ENCODE results near the gene LRRC14B. TPM values are rescaled to one million over a fixed set of nuclear protein-coding genes. Genes with fewer than 3 reads are reported as not detected.
"Not testable (repeated sequence)": the region's sequence is repeated elsewhere in the genome, so short reads cannot be mapped to it uniquely, and the experiment has no call there.

LRRC14B gene
- total RNA-seq, 4 donors from 2014 or later: not detected

DNA sequence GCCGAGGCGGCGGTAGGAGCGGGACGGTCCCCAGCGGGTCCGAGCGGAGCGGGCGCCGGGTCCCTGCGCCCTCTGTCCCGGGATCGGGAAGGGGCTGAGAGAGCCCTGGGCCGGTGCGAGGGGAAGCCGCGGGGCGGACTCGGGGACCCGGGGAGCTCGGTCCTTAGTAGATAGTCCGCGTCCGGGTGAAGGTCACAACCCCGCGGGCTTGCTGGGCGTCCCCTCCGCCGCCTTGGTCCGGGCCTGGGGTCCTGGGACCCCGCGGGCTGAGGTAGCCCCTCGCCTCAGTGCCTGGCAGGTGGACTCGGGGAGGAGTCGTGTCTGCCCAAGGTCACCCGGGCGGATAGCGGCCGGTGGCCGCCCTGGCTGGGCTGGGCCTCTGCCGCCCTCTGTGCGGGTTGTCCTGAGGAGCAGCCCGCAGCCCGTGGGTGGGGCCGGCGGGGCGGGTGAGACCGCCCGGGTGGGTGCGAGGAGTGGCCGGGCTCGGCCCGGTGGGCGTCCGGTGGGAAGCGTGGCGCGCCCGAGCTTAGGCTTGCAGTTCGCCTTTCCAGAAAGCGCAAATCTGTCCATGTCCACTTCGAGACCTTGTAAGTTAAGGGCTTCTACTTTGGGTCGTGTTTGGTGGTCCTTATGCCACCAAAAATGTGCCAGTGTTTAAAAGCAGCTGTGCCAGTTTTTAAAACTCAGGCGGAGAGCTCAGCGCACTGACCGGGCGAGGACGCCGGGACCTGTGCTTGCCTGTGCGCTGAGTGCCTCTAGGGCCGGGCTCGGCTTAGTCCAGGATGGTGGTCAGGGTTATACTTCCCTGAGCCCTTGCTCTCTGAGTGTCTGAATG is 27.4 kb downstream of the LRRC14B start:
- no peak for DNase-seq (ENCODE audit: low spot score in 2 of 2)
- TF ChIP-seq POLR2A (IDR thresholded peaks at IDR 0.05) (no peak), POLR2AphosphoS5 (IDR thresholded peaks at IDR 0.05) (no peak), EP300 (IDR thresholded peaks at IDR 0.05) (no peak)
- TF ChIP-seq, protein P1, sequence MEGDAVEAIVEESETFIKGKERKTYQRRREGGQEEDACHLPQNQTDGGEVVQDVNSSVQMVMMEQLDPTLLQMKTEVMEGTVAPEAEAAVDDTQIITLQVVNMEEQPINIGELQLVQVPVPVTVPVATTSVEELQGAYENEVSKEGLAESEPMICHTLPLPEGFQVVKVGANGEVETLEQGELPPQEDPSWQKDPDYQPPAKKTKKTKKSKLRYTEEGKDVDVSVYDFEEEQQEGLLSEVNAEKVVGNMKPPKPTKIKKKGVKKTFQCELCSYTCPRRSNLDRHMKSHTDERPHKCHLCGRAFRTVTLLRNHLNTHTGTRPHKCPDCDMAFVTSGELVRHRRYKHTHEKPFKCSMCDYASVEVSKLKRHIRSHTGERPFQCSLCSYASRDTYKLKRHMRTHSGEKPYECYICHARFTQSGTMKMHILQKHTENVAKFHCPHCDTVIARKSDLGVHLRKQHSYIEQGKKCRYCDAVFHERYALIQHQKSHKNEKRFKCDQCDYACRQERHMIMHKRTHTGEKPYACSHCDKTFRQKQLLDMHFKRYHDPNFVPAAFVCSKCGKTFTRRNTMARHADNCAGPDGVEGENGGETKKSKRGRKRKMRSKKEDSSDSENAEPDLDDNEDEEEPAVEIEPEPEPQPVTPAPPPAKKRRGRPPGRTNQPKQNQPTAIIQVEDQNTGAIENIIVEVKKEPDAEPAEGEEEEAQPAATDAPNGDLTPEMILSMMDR (IDR thresholded peaks at IDR 0.05): no peak

DNA sequence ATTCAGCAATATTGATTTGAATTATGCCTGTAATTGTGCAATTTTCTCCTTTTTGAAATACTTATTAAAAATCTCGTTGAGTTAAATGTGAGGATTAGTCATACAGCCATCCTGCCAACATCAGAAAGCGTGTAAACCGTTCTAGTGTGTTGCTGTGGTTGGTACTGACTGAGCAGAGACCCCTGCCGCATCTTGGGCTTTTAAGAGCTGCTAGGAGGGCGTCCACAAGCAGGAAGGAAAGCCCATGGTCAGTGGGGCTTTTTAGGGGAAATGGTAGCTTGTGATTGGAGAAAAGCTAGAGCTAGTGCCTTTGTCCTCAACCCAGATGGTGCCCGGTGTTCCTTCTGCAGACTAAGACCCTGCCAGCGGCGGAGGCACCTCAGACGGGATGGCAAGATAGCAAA is 28.2 kb downstream of the LRRC14B start:
- Histone ChIP-seq H3K36me3 (peaks cover 6% of the 10 kb centered on the region), H3K9me3 (no peaks in the 10 kb centered on the region), H3K27me3 (no peaks in the 10 kb centered on the region), H3K4me1 (peaks cover 51% of the 10 kb centered on the region), H3K4me3 (peak overlapping the region; percentile 100), H3K27ac (peak overlapping the region; percentile 94)
- WGBS: 10% methylated on average over 9 of the region's 9 CpGs
- no peak for DNase-seq (ENCODE audit: low spot score in 2 of 2)
- TF ChIP-seq EP300 (IDR thresholded peaks at IDR 0.05) (no peak), POLR2AphosphoS5 (IDR thresholded peaks at IDR 0.05) (no peak), POLR2A (IDR thresholded peaks at IDR 0.05) (no peak)
- TF ChIP-seq, protein P1 (IDR thresholded peaks at IDR 0.05): no peak

More for the DNA sequence above, 27.4 kb downstream of the LRRC14B start:
- no peaks in the 10 kb centered on the region for H3K27me3 ChIP-seq
- peaks cover 2% of the 10 kb centered on the region for H3K36me3 ChIP-seq
- WGBS: 0% methylated on average over 9 of the region's 73 CpGs
- peak overlapping the region; percentile 94 for H3K27ac ChIP-seq
- peaks cover 51% of the 10 kb centered on the region for H3K4me1 ChIP-seq
- H3K4me3 ChIP-seq: peak overlapping the region; percentile 100
- no peaks in the 10 kb centered on the region for H3K9me3 ChIP-seq

DNA sequence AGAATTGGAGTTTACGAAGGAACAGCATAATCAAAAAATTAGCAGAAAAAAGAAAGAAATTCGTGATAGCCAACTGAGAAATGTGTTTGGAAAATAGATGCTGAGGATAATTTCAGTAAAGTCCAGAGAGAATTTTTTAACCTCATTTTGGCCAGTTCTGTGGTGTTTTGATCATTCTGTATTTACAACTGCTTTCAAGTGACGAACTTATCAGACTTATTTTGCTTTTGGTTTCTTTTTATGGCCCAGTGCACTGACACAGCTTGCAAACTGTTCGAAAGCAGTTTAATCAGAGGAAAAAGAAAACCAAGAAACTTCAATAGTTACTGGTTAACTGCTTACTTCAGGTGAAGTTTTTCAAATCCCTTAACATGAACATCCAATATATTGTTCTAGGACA is 28.7 kb downstream of the LRRC14B start:
- Histone ChIP-seq H3K4me1 (peaks cover 46% of the 10 kb centered on the region), H3K4me3 (peak overlapping the region; percentile 100), H3K27me3 (no peaks in the 10 kb centered on the region), H3K36me3 (peaks cover 11% of the 10 kb centered on the region), H3K27ac (peak overlapping the region; percentile 12), H3K9me3 (no peaks in the 10 kb centered on the region)
- DNase-seq (ENCODE audit: low spot score in 2 of 2): no peak
- WGBS: 37% methylated on average over 4 of the region's 4 CpGs
- TF ChIP-seq POLR2A (IDR thresholded peaks at IDR 0.05): no peak
- TF ChIP-seq POLR2AphosphoS5 (IDR thresholded peaks at IDR 0.05): no peak
- no peak for TF ChIP-seq EP300 (IDR thresholded peaks at IDR 0.05)
- TF ChIP-seq, protein P1 (IDR thresholded peaks at IDR 0.05): no peak

DNA sequence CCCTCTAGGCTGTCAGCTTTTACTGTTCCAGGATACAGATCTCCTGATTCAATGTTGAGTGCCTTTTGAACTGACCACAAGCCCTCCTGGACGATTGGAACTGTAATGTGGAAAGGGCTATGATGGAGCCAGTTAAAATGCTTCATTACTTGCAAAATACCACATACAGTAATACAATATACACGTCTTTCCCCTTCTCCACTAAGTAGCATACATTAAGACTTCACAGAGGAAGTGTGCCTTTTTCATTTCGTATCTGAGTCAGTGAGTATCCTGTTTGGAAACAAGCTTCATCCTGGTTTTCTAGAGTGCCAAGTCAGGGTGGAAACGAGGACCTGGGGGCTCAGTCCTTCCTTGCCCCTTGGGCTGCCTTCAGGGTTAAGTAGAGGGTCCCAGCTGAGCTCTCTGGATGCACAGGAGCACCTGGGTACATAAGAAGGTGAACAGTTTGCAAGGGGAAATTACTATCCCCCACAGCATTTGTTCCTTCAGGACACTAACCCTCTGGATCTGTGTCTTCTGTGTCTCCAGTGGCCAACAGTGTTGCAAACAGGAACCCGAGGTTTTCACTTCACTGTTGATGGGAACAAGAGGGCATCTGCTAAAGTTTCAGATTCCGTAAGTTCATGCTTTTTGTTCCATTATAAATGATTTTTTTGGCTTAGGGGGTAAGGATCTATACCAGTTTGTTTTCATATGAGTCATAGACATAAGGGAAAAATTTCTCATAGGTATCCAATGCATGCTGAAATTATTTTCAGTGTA is 31.8 kb downstream of the LRRC14B start:
- H3K4me1 ChIP-seq: peaks cover 34% of the 10 kb centered on the region

DNA sequence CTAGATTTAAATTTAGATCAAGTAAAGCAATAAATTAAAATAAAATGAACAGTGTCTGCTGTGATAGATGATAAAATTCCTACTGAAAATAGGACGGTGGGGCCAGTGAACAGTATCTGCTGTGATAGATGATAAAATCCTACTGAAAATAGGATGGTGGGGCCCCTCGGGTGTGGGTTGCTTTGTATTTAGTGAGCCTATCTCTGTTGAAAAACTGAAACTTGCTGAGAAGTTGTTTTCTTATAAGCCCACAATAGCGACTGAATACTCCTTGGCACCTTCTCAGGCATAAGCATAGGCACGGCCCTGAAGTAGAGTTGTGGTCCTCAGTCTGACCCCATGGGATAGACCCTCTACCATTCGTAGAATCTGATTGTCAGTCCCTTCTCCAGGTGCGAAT is 32.5 kb downstream of the LRRC14B start:
- Histone ChIP-seq H3K9me3 (no peaks in the 10 kb centered on the region), H3K36me3 (peaks cover 49% of the 10 kb centered on the region), H3K27me3 (no peaks in the 10 kb centered on the region), H3K27ac (no peak overlapping the region), H3K4me3 (no peak overlapping the region), H3K4me1 (peaks cover 34% of the 10 kb centered on the region)
- 85% methylated on average over 6 of the region's 6 CpGs for WGBS
- no peak for DNase-seq (ENCODE audit: low spot score in 2 of 2)
- TF ChIP-seq POLR2A (IDR thresholded peaks at IDR 0.05): no peak
- TF ChIP-seq, protein P1 (IDR thresholded peaks at IDR 0.05): no peak
- no peak for TF ChIP-seq POLR2AphosphoS5 (IDR thresholded peaks at IDR 0.05)
- no peak for TF ChIP-seq EP300 (IDR thresholded peaks at IDR 0.05)

More for the DNA sequence above, 31.8 kb downstream of the LRRC14B start:
- not testable (repeated sequence) for H3K4me3 ChIP-seq; H3K9me3 ChIP-seq; H3K27me3 ChIP-seq; H3K27ac ChIP-seq; DNase-seq (ENCODE audit: low spot score in 2 of 2)
- H3K36me3 ChIP-seq: peaks cover 43% of the 10 kb centered on the region
- WGBS: 61% methylated on average over 6 of the region's 6 CpGs

All from suprapubic skin (tissue), 4 donors.